Limb (tissue), 2 donors: ENCODE measurements around the gene RANBP9.

ENCODE experiments used
- DNase-seq, 2 donors: peaks; one replicate each; pipeline ENCODE4 v3.0.0-alpha.2; 2016; ENCODE audit errors: extremely low spot score in 2 of 2

Gene RANBP9

DNA sequence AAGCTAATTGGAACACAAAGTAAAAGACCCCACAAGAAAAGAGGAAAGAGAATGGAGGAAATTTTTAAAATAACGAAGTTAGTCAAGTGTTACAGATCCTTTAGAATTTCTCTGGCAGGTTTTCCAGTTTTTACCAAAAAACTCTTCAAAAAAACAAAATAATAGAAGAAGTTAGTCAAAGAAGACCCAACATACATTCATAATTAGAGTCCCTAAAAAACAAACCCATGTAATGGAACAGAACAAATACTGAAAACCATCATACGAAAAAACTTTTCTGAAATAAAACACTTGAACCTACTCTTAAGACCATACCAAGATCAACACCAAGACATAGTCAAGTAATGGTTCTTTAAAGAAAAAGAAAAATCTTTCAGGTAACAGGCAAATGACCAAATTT, 31.6 kb downstream of the RANBP9 start:
- no peak for DNase-seq

DNA sequence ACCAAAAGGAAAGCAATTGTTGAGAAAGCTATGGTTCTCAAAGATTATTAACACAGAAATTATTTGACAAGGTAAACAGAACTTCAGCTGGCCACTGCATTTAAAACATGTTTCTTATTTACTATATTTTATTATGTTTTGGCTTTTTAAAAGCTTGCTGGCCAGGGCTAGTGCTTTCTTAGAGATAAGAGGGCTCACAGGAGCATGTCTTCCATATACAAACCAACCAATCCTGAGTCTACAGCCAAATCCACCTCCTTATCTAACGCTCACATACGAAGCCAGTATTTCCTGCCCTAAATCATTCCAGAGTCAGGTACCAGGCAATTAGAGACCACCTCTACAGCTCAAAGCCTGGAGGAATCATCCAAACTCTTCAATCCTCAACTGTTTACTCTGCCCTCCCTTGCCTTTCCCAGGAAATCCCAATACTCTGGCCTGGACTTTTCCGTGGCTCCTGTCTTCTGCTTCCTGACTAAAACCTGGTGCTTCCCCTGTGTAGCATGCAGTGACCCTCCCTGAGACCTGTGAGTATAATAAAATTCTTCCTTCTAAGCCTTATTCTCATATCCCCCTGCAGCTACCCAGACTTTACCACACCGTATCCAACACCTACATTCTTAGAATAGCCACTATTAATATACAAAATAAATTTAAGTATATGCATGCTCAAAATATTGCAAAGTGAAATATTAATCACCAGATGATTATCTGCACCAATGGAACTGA, 33.2 kb downstream of the RANBP9 start:
- no peak for DNase-seq

DNA sequence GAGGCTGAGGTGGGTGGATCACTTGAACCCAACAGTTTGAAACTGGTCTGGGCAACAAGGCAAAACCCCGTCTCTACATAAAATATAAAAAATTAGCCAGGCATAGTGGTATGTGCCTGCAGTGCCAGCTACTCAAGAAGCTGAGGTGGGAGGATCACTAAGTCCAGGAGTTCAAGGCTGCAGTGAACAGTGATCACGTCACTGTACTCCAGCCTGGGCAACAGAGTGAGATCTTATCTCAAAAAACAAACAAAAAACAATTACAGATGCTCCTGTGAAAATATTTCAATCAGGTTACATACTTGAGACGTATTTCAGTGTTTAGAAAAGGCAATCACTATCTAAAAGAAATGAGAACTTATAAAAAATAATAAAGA, 33.8 kb downstream of the RANBP9 start:
- DNase-seq, result no peak

DNA sequence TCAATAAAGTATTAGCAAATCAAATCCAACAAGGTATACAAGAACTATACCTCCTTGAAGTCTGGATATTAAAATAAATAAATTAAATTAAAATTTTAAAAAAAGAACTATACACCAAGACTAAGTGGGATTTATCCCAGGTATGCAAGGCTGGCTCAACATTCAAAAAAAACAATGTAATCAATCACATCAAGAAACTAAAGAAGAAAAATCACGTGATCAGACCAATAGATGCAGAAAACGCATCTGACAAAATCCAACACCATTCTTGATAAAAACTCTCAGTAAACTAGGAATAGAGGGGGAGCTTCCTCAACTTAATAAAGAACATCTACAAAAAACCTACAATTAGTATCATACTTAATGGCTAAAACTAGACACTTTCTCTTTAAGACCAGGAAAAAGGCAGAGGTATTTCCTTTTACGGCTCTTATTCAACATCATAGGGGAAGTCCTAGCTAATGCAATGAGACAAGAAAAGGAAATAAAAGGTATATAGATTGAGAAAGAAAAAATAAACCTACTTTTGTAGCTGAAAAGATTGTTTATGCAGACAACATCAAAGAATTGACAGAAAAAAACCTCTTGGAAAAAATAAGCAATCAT, 35.0 kb downstream of the RANBP9 start:
- no peak for DNase-seq

DNA sequence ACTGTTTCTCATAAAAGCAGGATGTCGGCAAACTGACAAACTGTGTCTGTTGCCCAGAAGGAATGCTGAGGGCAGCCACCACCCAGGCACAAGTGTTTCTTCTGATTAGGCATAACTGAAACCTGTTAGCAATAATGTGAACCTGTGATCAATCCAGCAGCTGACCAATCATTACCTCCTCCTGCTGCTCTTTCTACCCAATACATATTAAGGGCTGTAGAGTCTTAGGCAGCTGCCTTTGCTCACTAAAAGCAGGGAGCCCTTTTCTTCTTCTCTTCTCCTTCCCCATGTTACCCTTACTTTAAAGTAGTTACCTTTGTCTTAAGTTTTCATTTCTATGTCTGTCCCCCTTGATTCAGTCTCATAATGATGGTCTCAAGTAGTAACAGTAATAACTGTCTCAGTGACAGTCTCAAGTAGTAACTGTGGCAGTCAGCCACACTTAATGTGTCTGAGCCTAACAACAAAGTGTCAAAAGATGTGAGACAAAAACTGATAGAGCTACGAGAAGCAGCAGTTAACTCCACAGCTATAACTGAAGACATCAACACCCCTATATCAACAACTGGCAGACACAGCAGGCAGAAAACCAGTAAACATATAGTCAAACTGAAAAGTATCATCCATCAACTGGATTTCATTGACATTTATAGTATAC, 37.0 kb downstream of the RANBP9 start:
- no peak for DNase-seq

DNA sequence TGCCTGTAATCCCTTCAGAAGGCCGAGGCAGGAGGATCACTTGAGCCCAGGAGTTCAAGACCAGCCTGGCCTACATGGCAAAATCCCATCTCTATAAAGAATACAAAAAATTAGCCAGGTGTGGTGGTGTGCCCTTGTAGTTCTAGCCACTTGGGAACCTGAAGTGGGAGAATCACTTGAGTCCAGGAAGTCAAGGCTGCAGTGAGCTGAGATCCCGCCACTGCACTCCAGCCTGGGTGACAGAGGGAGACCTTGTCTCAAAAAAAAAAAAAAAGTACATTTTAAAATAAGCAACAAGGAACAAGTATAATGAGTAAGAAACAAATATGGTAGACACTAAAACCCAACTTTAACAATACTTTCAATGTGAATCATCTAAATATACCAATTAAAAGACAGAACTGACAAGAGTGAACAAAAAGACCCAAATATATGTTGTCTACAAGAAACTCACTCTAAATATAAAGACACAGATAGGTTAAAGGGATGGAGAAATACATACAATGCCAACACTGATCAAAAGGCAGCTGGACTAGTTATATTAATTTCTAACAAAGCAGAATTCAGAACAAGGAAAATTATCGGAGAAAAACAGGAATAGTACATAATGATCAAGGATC, 37.7 kb downstream of the RANBP9 start:
- no peak for DNase-seq

DNA sequence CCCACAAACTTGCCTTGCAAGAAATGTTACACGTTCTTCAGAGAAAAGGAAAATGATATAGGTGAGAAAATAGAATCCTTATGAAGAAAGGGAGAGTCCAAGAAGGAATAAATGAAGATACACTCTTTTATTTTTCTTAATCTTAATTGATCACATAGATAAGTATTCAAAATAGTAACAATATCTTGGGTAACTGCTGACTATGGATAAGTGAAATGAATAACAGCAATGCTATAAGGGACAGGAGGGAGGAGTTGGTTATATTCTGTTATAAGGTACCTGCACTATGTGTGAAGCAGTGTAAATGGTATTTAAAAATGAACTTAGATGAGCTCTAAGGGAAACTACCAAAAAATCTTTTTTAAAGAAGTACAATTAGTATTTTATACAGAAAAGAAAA, 38.3 kb downstream of the RANBP9 start:
- no peak for DNase-seq

DNA sequence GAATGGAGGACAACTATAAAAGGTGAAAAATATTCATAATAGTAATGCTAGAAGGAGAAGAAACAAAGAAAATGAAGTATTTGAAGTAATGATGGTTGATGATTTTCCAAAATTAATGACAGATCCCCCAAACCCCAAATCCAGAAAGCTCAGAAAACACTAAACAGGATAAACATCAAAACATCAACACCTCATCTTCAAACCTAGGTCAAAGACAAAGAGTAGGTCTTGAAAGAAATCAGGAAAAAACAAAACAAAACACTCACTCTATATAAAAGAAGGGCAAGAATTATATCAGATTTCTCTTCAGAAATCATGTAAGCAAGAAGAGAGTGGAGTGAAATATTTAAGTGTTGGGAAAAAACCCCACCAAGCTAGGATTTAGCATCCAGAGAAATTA, 38.7 kb downstream of the RANBP9 start:
- DNase-seq, result no peak

DNA sequence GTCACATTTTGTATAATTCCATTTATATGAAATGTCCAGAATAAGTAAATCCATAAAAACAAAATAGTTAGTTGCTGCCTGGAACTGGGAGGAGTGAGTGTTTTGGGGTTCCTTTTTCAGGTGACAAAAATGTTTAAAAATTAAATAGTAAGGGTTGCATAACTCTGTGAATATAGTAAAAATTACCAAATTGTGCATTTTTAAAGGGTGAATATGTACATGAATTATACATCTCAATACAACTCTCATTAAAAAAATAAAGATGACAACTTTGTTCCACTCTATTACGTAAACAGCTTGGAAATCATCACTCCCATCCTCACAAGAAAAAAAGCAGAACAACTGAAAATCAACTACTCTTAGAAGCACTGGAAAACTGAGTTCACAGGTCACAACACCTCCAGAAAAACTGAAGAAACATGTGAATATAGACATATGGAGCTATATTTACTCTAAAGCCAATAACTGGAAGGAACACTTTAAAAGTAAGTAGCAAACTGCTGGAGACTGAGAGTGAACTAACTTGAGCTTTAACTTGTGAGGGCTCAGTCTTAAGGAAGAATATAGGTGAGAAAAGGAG, 40.0 kb downstream of the RANBP9 start:
- no peak for DNase-seq

DNA sequence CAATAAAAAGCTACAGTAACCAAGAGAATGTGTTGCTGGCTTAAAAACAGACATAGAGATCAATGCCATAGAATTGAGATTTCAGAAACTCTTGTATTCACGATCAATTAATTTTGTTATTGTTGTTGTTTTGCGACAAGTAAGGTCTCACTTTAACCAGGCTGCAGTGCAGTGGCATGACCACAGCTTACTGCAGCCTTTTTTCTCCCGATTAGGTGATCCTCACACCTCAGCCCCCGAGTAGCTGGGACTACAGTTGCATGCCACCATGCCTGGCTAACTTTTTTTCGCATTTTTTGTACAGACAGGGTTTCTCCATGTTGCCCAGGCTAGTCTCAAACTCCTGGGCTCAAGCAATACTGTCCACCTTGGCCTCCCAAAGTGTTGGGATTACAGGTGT, 42.2 kb downstream of the RANBP9 start:
- no peak for DNase-seq

DNA sequence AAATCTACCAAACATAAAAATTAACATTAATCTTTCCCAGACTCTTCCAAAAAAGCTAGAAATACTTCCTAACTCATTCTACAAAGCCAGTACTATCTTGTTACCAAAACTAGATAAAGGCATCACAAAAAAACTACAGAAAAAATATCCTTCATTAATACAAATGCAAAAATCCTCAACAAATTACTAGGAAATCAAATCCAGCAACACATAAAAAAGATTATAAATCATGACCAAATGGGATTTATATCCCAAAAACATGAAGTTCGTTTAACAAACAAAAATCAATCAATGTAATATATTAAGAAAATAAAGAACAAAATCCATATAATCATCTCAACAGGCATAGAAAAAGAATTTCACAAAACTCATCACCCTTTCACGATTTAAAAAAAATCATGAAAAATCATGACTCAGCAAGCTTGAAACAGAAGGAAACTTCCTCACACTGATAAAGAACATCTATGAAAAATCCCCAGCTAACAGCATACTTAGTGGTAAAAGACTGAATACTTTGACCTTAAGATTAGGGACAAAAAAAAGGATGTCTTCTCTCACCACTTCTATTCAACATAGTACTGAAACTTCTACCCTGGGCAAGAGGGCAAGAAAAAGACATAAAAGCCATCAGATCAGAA, 43.2 kb downstream of the RANBP9 start:
- no peak for DNase-seq

DNA sequence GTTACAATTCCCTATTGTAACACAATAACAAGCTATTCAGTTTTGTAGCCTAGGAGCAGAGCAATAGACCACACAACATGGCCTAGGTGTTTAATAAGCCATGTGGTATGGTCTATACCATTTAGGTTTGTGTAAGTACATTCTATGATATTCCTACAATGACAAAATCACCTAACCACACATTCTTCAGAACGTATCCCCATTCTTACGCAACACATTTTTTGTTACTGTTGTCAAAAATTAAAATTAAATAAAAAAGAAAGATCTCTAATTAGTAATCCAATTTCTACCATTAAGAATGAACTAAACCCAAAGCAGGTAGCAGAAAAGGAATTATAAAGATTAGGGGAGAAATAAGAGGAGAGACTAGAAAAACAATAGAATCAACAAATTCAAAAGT, 44.0 kb downstream of the RANBP9 start:
- DNase-seq, result no peak

DNA sequence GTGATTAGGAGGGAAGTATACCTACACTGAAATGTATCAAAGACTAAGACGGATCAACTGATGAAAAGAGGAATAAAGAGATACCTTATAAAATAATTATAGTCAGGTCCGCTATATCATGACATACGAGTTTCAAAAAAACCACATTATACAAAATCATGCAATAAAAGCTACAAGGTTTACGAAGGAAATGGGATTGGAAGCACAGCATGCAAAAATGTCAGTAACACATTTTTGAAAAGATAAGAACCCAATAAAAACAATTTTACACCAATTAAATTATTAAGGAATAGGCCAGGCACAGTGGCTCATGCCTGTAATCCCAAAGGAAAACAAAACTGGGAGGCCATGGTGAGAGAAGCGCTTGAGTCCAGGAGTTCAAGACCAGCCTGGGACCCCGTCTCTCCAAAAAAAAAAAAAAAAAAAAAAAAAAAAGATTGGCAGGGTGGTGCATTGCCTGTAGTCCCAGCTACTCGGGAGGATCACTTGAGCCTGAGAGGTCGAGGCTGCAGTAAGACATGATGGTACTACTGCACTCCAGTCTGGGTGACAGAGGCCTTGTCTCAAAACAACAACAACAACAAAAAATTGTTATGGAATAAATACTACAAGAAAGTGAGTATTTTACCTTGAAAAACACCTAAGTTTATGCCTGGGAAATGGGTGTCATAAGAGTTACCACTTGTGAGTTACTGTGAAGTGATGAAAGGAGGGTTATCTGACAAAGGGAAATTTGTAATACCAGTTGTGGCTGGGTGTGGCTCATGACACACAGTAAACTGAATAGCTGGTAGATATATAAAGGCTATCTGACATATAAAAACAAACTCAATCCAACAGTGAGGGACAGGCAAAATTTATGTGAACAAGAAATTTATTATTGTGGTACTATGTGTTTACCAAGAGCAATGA, 45.2 kb downstream of the RANBP9 start:
- DNase-seq, result no peak

DNA sequence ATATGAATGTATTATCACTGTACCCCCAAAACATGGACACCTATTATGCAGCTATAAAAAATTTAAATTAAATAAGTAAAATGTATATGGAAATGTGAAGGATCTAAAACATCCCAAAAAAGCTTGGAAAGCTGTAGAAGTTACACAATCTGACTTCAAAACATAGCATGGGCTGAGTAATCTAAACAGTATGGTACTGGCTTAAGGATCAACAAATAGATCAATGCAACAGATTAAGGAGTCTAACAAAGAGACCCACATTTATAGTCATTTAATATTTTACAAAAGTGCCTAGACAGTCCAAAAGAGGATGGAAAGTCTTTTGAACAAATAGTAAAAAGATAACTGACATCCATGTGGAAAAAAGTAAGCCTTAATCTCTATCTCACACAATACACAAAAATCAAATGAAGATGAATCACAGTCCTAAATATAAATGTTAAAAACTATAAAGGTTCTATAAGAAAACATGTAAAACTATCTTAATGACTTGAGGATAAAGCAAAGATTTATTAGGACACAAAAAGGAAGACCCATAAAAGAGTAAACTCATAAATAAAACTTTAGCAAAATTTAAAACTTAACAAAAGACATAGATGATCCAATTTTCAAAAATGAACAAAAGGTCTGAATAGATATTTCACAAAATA, 46.8 kb downstream of the RANBP9 start:
- no peak for DNase-seq

DNA sequence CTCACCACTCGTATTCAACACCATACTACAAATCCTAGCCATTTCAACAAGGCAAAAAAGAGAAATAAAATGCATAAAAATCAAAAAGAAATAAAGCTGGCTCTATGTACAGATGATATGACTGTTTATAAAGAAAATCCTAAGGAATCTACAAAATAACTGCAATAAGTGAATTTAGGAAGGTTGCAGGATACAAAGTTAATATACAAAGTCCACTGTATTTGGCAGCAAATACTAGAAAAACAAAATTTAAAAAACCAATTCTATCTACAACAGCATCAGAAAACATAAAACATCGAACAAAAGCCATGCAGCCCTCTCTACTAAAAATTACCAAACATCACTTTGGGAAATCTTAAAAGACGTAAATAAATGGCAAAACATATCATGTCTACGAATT, 47.6 kb downstream of the RANBP9 start:
- no peak for DNase-seq

DNA sequence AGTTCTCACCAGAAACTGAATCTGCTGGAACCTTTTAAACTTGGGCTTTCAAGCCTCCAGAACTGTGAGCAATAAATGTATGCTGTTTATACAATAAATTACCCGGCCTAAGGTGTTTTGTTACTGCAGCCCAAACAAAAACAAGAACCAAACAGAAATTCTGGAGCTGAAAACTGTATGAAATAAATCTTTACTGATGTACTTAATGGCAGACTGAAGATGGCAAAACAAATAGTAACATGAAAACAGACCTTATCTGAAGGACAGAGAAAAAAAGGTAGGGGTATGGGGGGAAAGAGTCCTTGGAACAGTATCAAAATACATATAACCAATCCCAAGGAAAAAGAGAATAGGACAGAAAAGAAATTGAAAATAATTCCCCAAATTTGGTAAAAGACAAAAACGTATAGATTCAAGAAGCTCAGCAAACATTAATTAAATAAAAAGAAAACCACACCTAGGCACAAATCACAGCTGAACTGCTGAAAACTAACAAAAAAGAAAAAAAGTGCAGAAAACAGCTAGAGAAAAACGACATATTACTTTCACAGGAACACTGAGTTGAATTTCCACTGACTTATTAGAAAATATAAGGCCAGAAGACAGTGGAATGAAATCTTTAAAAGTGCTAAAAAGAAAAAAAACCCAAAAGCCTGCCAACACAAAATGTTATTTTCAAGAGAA, 48.8 kb downstream of the RANBP9 start:
- no peak for DNase-seq

DNA sequence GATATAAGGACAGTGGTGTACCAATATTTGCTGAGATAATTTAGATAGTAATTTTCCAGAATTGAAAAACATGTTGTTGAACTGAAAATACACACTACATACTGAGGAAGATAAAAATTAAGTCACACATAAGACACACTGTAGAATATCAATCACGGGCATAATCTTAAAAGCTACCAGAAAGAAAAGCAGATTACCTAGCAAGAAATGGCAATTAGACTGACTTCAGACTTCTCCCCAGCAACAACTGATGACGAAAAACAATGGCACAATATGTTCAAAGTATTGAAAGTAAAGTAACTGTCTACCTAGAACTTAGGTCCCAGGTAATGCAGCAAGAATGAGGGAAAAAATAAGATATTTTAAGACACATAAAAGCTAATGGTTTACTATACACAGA, 50.0 kb downstream of the RANBP9 start:
- DNase-seq, result no peak

DNA sequence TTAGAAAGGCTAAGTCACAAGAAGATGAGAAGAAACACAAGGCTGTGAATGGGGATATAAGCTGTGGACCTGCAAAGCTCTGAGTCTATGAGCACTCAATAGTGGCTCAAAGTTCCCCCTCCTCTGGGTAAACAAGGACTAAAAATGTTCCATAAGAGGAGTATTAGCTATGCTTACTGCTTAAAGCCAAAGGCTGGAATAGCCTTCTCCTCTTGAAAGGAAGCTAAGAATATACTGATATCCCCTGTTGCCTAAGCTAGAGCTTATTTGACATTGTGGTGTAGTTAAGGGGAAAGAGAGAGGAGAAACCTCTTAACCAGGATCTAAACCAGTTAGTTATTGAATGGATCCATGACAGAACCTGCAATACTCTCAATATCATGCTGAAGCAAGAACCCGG, 50.7 kb downstream of the RANBP9 start:
- DNase-seq, result no peak

DNA sequence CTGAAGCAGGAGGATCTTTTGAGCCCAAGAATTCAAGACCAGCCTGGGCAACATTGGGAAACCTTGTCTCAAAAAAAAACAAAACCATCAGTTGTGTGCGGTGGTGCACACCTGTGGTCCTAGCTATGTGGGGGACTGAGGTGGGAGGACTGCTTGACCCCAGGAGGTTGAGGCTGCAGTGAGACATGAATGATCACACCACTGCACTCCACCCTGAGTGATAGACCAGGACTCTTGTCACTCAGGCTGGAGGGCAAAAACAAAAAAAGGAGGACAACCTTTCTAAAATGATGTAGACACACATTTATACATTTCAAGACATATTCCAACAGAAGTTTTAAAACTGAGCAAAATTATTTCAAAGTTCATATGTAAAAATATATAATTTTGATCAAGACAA, 51.4 kb downstream of the RANBP9 start:
- DNase-seq, result no peak

DNA sequence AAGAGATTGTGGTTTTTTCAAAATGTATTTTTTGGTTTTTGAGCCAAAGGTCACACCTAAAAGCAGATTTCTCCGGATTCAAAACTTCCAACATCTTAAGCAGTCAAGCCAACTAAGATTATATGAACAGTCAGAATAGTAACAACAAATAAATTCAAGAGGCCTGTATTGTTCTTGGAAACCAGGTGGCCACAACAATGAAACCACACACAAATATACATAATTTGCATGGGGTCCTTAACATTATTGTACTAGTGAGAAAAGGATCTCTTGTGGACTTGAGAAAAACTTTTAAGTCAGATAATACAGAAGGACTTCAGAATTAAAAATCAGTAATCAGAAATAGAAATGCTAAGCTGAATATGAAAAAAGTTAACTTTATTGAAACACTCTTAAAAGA, 55.9 kb downstream of the RANBP9 start:
- no peak for DNase-seq
